ENCODE measurements around the gene WDR74. TPM values are rescaled to one million over a fixed set of nuclear protein-coding genes. Genes with fewer than 3 reads are reported as not detected.

The WDR74 gene
- total and polyA plus RNA-seq, 8 donors = 27.7 to 67.9 (median 46.6) TPM

DNA sequence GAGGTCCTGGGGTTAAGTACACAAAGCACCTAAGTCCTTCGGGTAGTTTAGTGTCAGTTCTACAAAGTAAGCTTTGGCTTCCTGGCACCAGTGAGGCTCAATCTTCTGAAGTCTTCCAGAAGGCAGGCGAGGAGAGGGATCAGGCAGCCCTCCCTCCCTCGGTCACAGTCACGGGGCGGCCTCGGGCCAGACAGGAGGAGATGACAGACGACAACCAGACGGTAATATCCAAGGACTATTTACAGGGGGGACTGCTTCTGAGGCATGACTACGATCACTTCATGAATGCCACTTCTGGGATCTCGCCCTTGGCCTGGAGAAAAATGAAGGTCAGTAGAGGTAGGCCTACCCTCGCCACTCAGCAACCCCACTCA, 47.2 kb downstream of the WDR74 start:
- Histone ChIP-seq H3K4me1 (peaks cover 37 to 55% (median 53%) of the 10 kb centered on the region in 4 donors), H3K27ac (peak overlapping the region; percentile 79 to 93 (median 88)), H3K9me3 (no peaks in the 10 kb centered on the region), H3K36me3 (peaks cover 42 to 73% (median 70%) of the 10 kb centered on the region in 4 donors), H3K4me3 (peak overlapping the region; percentile 75 to 97 (median 87)), H3K27me3 (no peaks in the 10 kb centered on the region)
- 22 to 25% (median 24%) methylated on average over 11 of the region's 11 CpGs for WGBS, 5 donors
- TF ChIP-seq, protein P1, sequence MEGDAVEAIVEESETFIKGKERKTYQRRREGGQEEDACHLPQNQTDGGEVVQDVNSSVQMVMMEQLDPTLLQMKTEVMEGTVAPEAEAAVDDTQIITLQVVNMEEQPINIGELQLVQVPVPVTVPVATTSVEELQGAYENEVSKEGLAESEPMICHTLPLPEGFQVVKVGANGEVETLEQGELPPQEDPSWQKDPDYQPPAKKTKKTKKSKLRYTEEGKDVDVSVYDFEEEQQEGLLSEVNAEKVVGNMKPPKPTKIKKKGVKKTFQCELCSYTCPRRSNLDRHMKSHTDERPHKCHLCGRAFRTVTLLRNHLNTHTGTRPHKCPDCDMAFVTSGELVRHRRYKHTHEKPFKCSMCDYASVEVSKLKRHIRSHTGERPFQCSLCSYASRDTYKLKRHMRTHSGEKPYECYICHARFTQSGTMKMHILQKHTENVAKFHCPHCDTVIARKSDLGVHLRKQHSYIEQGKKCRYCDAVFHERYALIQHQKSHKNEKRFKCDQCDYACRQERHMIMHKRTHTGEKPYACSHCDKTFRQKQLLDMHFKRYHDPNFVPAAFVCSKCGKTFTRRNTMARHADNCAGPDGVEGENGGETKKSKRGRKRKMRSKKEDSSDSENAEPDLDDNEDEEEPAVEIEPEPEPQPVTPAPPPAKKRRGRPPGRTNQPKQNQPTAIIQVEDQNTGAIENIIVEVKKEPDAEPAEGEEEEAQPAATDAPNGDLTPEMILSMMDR (IDR thresholded peaks at IDR 0.05) = peak in 2 of 7 experiments; percentile 0
- no peak for TF ChIP-seq POLR2A (IDR thresholded peaks at IDR 0.05)
- intact Hi-C loops (cut with DNase I; ENCODE audit: low total_unique reads) = loop anchor here (10.0 kb wide), 1 partner anchor 63 kb away; no protein-coding TSS in a partner anchor
- no peak for DNase-seq

DNA sequence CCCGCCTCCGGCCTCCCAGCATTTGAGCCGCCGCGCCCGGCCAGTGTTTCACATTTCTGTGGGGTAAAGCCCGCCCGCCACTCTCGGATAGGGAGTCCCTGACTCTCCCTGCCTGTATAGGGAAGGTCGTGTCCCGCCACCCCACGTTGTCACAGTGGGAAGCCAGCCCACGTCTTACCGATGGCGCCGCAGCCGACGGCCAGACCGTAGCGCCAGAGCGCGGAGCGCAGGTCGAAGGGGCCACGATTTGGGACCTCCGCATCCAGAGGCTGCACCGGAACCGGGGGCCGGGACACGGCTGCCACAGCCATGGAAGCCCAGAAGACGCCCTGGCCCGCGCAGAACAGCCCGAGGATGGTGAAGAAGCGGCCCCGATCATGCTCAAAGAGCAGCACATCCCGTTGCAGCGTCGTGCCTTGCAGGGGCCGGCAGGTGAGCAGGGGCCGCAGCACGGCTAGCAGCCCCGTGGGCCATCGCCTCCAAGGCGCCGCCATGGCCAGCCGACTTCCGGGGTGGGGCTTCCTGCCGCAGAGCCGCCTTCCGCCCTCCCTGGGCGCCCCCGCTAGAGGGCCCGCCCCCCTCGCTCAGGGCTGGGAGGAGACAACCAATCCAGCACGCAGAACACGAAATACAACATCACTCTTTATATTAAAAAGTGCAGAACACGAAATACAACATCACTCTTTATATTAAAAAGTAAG, 47.7 kb downstream of the WDR74 start, which contains the start of gene TMEM223:
Gene TMEM223 (minus strand): TSS at position 506 of the 701 bp plus-strand sequence. CDS start 12 bp downstream, at position 494.
- peak within 1 kb of the TSS; percentile 87 to 93 (median 89) for H3K27ac ChIP-seq
- TF ChIP-seq POLR2A (IDR thresholded peaks at IDR 0.05) = peak in 1 of 4 donors; percentile 29
- TF ChIP-seq, protein P1 (IDR thresholded peaks at IDR 0.05) = peak in 4 of 7 experiments; percentile 13 to 39 (median 20)
- no peak for TF ChIP-seq EP300 (IDR thresholded peaks at IDR 0.05)
- peak; percentile 26 to 97 (median 80) for TF ChIP-seq POLR2AphosphoS5 (IDR thresholded peaks at IDR 0.05)
- DNase-seq = peak; percentile 90 to 97
- H3K36me3 ChIP-seq = peaks cover 37 to 68% (median 64%) of the 10 kb centered on the region in 4 donors
- H3K4me1 ChIP-seq = peaks cover 37 to 55% (median 53%) of the 10 kb centered on the region in 4 donors
- 0 to 1% (median 0%) methylated on average over 11 to 58 of the region's 58 CpGs for WGBS, 5 donors
- H3K9me3 ChIP-seq = no peaks in the 10 kb centered on the region
- peak within 1 kb of the TSS; percentile 75 to 97 (median 87) for H3K4me3 ChIP-seq
- H3K27me3 ChIP-seq = no peaks in the 10 kb centered on the region
- intact Hi-C loops (cut with DNase I; ENCODE audit: low total_unique reads) = loop anchor here (10.0 kb wide), 1 partner anchor 63 kb away; no protein-coding TSS in a partner anchor

GRCh38 chr11:62789576-62789975, 49.8 kb downstream of the WDR74 start:
- WGBS, 5 donors = 45 to 52% (median 51%) methylated on average over 2 to 3 of the region's 3 CpGs
- Histone ChIP-seq H3K27ac (peak overlapping the region in 2 of 5 donors; percentile 88 to 93), H3K4me1 (peaks cover 45 to 66% (median 64%) of the 10 kb centered on the region in 4 donors), H3K27me3 (no peaks in the 10 kb centered on the region), H3K9me3 (no peaks in the 10 kb centered on the region), H3K36me3 (peaks cover 16 to 54% (median 43%) of the 10 kb centered on the region in 4 donors), H3K4me3 (no peak overlapping the region)
- DNase-seq = no peak
- intact Hi-C loops (cut with DNase I; ENCODE audit: low total_unique reads) = loop anchor here (10.0 kb wide), 1 partner anchor 45 kb away; the partner anchor contains the start of genes STX5, TEX54 and WDR74
- TF ChIP-seq POLR2A (IDR thresholded peaks at IDR 0.05) = no peak
- no peak for TF ChIP-seq EP300 (IDR thresholded peaks at IDR 0.05)
- TF ChIP-seq POLR2AphosphoS5 (IDR thresholded peaks at IDR 0.05) = no peak
- TF ChIP-seq, protein P1 (IDR thresholded peaks at IDR 0.05) = no peak

GRCh38 chr11:62788991-62789390, 50.4 kb downstream of the WDR74 start:
- TF ChIP-seq POLR2A (IDR thresholded peaks at IDR 0.05) (no peak), EP300 (IDR thresholded peaks at IDR 0.05) (no peak), POLR2AphosphoS5 (IDR thresholded peaks at IDR 0.05) (no peak)
- TF ChIP-seq, protein P1 (IDR thresholded peaks at IDR 0.05) = no peak
- H3K4me1 ChIP-seq = peaks cover 45 to 66% (median 64%) of the 10 kb centered on the region in 4 donors
- peaks cover 11 to 48% (median 38%) of the 10 kb centered on the region in 4 donors for H3K36me3 ChIP-seq
- no peak for DNase-seq
- intact Hi-C loops (cut with DNase I; ENCODE audit: low total_unique reads) = loop anchor here (10.0 kb wide), 1 partner anchor 46 kb away; the partner anchor contains the start of genes STX5, TEX54 and WDR74
- H3K9me3 ChIP-seq = no peaks in the 10 kb centered on the region
- WGBS, 5 donors = 57 to 71% (median 65%) methylated on average over 4 to 5 of the region's 5 CpGs
- no peaks in the 10 kb centered on the region for H3K27me3 ChIP-seq
- H3K27ac ChIP-seq = peak overlapping the region in 4 of 5 donors; percentile 92 to 99 (median 94)
- H3K4me3 ChIP-seq = peak overlapping the region in 1 of 4 donors; percentile 66

Data from stomach (tissue), 9 donors.